Kidney (tissue), 14 donors: ENCODE measurements around the gene TAF11L13. TPM values are rescaled to one million over a fixed set of nuclear protein-coding genes. Genes with fewer than 3 reads are reported as not detected.
A peak's percentile ranks its signal among the peaks of the same experiment; 100 is the strongest.
"Not testable (repeated sequence)": the region's sequence is repeated elsewhere in the genome, so short reads cannot be mapped to it uniquely, and the experiment has no call there.

ENCODE experiments used
- DNase-seq, 5 donors: peaks; one replicate each; pipeline ENCODE4 v3.0.0-alpha.2; 2013 to 2020
- FAIRE-seq: peaks from 2 replicates; lab custom pipeline; 2012; peaks lifted over from hg19 to GRCh38; lab: Jason Lieb, UNC
- H3K27ac ChIP-seq, 2 donors: one replicate each; pipeline ENCODE4 v1.7.0; 2013; ENCODE audit warnings: low read depth in 2 of 2, low read length in 2 of 2, inconsistent platforms in 1 of 2
- H3K27me3 ChIP-seq: one replicate; pipeline ENCODE4 v1.7.1; 2013; ENCODE audit warnings: low read length, inconsistent platforms; ENCODE audit not compliant: control insufficient read depth, insufficient read depth
- H3K36me3 ChIP-seq, 3 donors: one replicate each; pipeline versions ENCODE4 v1.7.0 to v1.7.1; 2013; ENCODE audit warnings: low read length in 3 of 3, control low read depth in 1 of 3, inconsistent platforms in 1 of 3; ENCODE audit not compliant: insufficient read depth in 3 of 3, control insufficient read depth in 2 of 3
- H3K4me1 ChIP-seq, 3 donors: one replicate each; pipeline versions ENCODE4 v1.7.0 to v1.7.1; 2013; ENCODE audit warnings: low read length in 3 of 3, inconsistent platforms in 1 of 3, low read depth in 1 of 3; ENCODE audit not compliant: control insufficient read depth in 2 of 3, insufficient read depth in 2 of 3
- H3K4me3 ChIP-seq, 3 donors: one replicate each; pipeline versions ENCODE4 v1.7.0 to v1.8.1; 2013; ENCODE audit warnings: low read length in 3 of 3, control low read depth in 1 of 3, inconsistent platforms in 1 of 3
- H3K9ac ChIP-seq, 3 donors: one replicate each; pipeline versions ENCODE4 v1.7.0 to v1.7.1; 2013; ENCODE audit warnings: low read length in 3 of 3, control low read depth in 1 of 3, inconsistent platforms in 1 of 3
- H3K9me3 ChIP-seq, 3 donors: one replicate each; pipeline versions ENCODE4 v1.7.0 to v1.7.1; 2013; ENCODE audit warnings: low read length in 3 of 3, control low read depth in 1 of 3, inconsistent platforms in 1 of 3; ENCODE audit not compliant: control insufficient read depth in 2 of 3, insufficient read depth in 1 of 3
- intact Hi-C: fragments of 100-400 bp; cut with DNase I; formaldehyde crosslinking; loops from one replicate; pipeline ENCODE4 v1.11.1; 2022
- polyA plus RNA-seq: library from polyadenylated mRNA; stranded (reverse); fragments of 350-450 nt; fragmentation: Illumina TruSeq; extraction: RNeasy Lipid Tissue Mini Kit (QIAGEN cat#74804); gene quantifications from one replicate; pipeline ENCODE4 v1.2.3, GENCODE V29; 2014; ENCODE audit warnings: low read depth, low replicate concordance; ENCODE audit not compliant: insufficient read depth
- total RNA-seq: library from RNA; stranded (reverse); fragmentation: NEBNext Ultra II Directional; extraction: Animal tissue kit (Norgen Biotek cat#: 25700); gene quantifications from one replicate; pipeline ENCODE4 v1.2.1, GENCODE V29; 2021
- TF ChIP-seq, protein P1 (sequence below): IDR thresholded peaks from 3 replicates; pipeline ENCODE4 v1.5.1; 2012; ENCODE audit warnings: mild to moderate bottlenecking, moderate library complexity, borderline replicate concordance; ENCODE audit not compliant: insufficient read depth; ENCODE audit errors: extremely low read depth
- donor health status: control.
- donor health status: control.
- donor health status: control.
- donor health status: control.
- donor health status: control.
- donor health status: DM: yes; HTN: yes; CAD: no.
- donor health status: Normal renal cell carcinoma (clear cell type).

The TAF11L13 gene
- total and polyA plus RNA-seq, 2 donors from 2014 or later, result not detected

DNA sequence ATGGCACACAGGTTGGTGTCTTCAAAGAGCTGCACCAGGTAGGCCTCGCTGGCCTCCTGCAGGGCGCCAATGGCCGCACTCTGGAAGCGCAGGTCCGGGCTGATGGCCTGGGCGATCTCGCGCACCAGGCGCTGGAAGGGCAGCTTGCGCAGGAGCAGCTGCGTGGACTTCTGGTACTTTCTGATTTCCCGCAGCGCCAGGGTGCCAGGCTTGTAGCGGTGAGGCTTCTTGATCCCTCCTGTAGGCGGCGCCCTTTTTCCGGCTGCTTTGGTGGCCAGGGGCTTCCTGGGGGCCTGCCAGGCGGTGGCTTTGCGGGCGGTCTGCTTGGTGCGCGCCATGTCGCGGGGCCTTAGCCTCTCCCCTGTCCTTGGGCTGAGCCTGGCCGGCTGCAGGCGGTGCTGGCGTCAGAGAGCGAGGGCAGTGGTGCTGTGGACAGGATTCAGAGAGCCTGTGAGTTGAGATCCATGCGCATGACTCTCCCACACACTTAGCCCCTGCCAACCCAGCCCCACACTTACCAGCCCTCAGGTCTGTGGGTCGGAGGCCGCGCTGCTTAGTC lies 23.4 kb downstream of the TAF11L13 start:
- peak in 1 of 5 donors; percentile 74 for DNase-seq
- FAIRE-seq, H3K4me1 ChIP-seq, intact Hi-C loops, H3K27me3 ChIP-seq, H3K36me3 ChIP-seq, H3K9ac ChIP-seq, H3K27ac ChIP-seq, H3K9me3 ChIP-seq, H3K4me3 ChIP-seq: not testable (repeated sequence)

DNA sequence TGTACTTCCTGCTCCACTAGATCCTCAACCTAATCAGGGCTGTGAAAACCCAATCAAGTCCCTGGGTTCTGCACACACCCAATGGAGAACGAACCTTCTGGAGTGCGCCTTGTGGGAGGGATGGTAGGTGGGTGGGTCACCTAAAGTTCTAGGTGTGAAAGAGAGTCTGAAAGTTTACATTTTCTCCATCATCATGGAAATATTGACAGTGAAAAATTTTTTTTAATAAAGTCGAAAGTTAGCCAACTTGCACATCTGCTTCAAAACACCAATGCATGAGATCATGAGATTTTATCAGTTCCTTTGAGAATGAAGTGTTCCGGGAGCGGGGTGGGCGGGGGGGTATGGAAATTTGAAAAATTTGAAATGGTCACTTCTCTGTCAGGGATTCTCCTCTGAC lies 24.0 kb downstream of the TAF11L13 start:
- TF ChIP-seq, protein P1, sequence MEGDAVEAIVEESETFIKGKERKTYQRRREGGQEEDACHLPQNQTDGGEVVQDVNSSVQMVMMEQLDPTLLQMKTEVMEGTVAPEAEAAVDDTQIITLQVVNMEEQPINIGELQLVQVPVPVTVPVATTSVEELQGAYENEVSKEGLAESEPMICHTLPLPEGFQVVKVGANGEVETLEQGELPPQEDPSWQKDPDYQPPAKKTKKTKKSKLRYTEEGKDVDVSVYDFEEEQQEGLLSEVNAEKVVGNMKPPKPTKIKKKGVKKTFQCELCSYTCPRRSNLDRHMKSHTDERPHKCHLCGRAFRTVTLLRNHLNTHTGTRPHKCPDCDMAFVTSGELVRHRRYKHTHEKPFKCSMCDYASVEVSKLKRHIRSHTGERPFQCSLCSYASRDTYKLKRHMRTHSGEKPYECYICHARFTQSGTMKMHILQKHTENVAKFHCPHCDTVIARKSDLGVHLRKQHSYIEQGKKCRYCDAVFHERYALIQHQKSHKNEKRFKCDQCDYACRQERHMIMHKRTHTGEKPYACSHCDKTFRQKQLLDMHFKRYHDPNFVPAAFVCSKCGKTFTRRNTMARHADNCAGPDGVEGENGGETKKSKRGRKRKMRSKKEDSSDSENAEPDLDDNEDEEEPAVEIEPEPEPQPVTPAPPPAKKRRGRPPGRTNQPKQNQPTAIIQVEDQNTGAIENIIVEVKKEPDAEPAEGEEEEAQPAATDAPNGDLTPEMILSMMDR, result no peak
- Histone ChIP-seq H3K9ac (no peak overlapping the region), H3K4me1 (no peaks in the 10 kb centered on the region), H3K9me3 (no peaks in the 10 kb centered on the region), H3K36me3 (no peaks in the 10 kb centered on the region), H3K27ac (no peak overlapping the region), H3K27me3 (no peaks in the 10 kb centered on the region), H3K4me3 (no peak overlapping the region)
- intact Hi-C loops, result no loop called here
- FAIRE-seq (no peak), DNase-seq (no peak)

DNA sequence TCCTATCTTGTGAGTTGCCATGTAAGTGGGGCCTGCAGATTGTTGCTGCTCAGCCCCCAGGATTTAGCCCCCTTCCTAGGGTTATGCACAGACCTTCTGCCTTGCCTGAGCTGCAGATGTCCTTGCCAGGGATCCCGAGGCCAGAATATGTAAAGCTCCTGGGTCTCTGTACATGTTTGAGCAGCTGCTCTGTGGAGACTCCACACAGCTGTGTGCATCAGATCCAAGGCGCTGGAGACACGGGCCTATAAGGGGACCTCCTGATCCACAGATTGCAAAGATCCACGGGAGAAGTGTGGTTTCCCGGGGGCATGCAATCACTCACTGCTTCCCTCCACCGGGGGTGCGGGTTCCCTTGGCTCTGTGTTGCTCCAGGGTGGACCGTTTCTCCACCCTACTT lies 31.3 kb downstream of the TAF11L13 start:
- no peak overlapping the region for H3K9ac ChIP-seq
- DNase-seq (no peak), FAIRE-seq (no peak)
- no peak overlapping the region for H3K4me3 ChIP-seq
- H3K4me1 ChIP-seq, result no peaks in the 10 kb centered on the region
- no peaks in the 10 kb centered on the region for H3K36me3 ChIP-seq
- TF ChIP-seq, protein P1, result no peak
- no peaks in the 10 kb centered on the region for H3K9me3 ChIP-seq
- intact Hi-C loops, result no loop called here
- no peak overlapping the region for H3K27ac ChIP-seq
- no peaks in the 10 kb centered on the region for H3K27me3 ChIP-seq

DNA sequence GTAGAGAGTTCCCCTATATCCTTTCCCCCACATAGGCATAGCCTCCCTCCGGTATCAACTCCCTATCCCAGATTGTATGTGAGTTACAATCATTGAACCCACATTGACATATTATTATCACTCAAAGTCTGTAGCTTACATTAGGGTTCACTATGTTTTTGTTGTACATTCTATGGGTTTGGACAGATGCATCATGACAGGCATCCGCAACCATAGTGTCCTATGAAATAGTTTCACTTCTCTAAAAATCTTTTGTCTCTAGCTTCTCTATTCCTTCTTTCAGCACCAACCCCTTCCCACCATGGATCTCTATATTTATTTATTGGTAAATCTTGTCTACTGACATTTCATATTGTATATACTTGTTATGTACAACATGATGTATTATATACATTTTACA lies 33.9 kb downstream of the TAF11L13 start:
- H3K27ac ChIP-seq, result no peak overlapping the region
- no peaks in the 10 kb centered on the region for H3K4me1 ChIP-seq
- no peak overlapping the region for H3K9ac ChIP-seq
- no peak for FAIRE-seq
- H3K4me3 ChIP-seq, result no peak overlapping the region
- TF ChIP-seq, protein P1, result no peak
- no peaks in the 10 kb centered on the region for H3K9me3 ChIP-seq
- intact Hi-C loops, result no loop called here
- no peaks in the 10 kb centered on the region for H3K36me3 ChIP-seq
- H3K27me3 ChIP-seq, result no peaks in the 10 kb centered on the region
- no peak for DNase-seq
